DOHH2 (cell line): ENCODE results near the gene LDHA.

ENCODE experiments used
- CTCF ChIP-seq: fragments of 200-600 bp; sonication (generic); IDR thresholded peaks from one replicate; pipeline ENCODE4 v1.5.1; 2014; ENCODE audit warnings: antibody characterized with exemption, mild to moderate bottlenecking, low read depth, low read length; ENCODE audit not compliant: poor library complexity, severe bottlenecking
- EZH2phosphoT487 ChIP-seq: fragments of 200-600 bp; sonication (generic); IDR thresholded peaks from 2 replicates; pipeline ENCODE4 v1.6.1; 2017; ENCODE audit warnings: borderline replicate concordance, mild to moderate bottlenecking, antibody characterized with exemption, low read length, moderate library complexity, mixed read lengths

GRCh38 chr11:18367431-18367830 is 26.9 kb upstream of the LDHA start:
- TF ChIP-seq CTCF, result no peak
- TF ChIP-seq EZH2phosphoT487, result no peak
